GM19395 (cell line): ENCODE measurements around the gene OLFM2.
A peak's percentile ranks its signal among the peaks of the same experiment; 100 is the strongest.
"Not testable (repeated sequence)": the region's sequence is repeated elsewhere in the genome, so short reads cannot be mapped to it uniquely, and the experiment has no call there.

Experiments used
- ATAC-seq: cut with Tn5 transposase; IDR thresholded peaks from one replicate; pipeline ENCODE4 v1.9.1; 2021; ENCODE audit warnings: mild to moderate bottlenecking, moderate library complexity; ENCODE audit not compliant: unreplicated experiment

Gene OLFM2

GRCh38 chr19:9836021-9836420 lies 100.3 kb downstream of the OLFM2 start:
- ATAC-seq = no peak

DNA sequence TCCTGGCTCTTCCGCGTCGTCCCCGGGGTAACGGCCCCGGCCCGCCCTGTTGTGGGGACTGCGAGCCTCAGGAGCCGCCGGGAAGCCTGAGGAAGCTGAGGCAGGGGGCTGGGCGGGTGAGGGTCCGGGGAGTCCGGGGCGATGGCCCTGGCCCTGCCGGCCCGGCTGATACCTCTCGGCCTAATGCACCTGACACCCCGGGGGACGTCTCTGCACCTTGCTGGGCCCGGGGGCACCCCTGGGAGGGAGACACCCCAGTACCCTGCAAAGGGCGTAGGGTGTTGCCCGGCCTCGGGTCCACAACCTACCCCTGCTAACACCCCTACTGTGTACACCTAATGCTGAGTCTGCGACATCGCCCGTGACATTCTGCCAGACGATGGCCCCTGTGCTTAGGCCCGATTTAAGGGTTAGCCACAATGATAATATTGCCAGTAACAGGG lies 100.8 kb downstream of the OLFM2 start:
- ATAC-seq = peak; percentile 21

DNA sequence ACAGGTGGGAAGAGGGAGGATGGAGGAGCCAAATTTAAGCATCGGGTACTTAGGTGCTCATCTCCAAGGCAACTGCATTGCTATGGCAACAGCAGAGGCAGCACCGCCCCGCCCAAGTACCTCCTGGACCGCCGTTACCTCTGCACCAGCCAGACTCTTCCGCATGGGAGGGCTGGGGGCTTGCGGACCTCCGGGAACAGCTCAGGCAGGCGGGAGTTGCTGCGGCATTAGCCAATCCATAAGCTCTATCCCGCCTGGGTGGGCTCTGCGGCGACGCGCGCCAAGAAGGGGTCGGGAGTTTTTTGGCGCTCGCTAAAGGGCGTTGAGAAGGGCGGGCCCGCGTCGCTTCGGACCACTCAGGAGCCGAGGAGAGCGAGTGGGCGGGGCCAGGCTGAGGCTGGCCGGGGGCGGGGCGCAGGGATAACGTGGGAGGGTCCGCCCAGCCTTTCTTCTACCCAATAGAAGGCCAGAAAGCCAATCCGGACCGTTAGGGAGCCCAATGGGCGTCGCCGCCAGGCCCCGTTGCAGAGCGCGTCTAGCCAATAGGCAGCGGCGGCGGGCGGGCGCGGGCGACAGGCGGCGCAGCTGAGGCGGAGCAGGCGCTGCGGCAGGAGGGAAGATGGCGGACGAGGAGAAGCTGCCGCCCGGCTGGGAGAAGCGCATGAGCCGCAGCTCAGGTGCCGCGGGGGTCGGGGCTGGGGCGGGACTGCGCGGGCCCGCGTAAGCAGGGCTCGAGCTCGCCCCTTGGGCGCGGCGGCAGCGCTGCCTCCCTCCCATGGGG lies 101.4 kb downstream of the OLFM2 start, which contains the start of gene PIN1:
TSS of gene PIN1 (plus strand) at position 593 of the 781 bp plus-strand sequence. CDS start at position 620, 27 bp downstream.
- ATAC-seq = peak; percentile 94

GRCh38 chr19:9834307-9834725 lies 102.0 kb downstream of the OLFM2 start:
- ATAC-seq = no peak

DNA sequence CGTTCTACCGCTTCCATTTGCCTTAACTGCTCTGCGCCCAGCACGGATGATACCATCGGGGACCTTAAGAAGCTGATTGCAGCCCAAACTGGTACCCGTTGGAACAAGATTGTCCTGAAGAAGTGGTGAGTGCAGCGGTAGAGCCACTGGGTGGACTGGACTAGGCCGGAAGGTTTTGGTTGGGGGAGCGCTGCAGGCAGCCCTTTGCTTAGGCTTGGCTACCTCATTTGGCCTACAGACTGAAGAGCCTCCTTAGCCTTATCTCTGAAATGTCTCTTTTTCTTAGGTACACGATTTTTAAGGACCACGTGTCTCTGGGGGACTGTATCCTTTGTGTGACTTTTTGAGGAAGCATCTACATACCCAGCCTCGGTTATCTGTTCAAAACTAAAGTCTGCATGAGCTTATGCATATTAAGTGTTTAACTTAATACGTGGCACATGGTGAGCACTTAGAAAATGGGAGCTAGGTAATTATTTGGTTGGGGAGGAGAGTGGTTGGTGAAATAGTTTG lies 107.7 kb downstream of the OLFM2 start:
- no peak for ATAC-seq

DNA sequence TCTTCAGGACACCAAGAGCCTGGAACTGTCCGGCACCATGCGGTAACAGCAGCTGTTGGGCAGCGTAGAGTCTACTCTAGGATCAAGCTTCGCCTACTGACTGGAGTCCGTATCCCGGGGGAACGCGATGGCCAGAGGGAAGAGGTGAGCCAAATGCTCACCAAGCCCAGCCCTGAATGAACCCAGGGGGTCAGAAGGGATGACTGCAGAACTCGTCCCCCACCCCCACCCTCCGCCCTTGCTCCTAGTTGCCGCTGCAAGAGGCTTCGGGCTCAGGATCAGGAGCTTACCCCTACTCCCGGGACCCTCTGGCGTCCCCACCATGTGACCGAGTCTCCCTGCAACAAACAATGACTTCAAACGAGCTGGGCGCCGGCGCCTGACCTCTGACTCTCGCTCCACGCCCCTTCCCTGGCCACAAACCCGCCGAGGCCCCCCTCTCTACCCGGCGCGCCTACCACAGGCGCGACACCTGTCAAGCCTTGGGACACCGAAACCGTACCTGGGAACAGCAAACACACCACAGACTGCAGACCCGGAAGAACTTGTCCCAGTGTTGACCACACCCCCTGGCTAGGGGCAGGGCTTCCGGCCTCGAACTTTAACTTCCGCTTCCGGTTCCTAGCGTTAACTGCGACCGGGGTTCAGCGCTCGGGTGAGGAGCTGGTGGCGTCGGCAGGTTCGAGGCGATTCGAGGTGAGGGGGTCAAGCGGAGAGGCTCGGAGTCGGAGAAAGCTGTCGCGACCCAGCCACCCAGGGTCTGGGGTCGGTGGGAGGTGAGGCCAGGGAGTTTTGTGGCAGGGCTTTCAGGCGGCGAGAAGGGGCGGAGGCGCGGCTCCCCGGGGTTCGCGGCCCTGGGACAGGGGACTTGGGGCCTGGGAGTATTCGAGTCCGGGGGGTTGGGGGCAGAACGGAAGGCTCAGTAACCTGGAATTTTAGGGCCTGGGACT lies 108.8 kb downstream of the OLFM2 start, which contains the start of gene UBL5:
TSS of gene UBL5 (plus strand) at position 630 of the 950 bp plus-strand sequence. CDS start 420 bp downstream, outside the sequence.
- ATAC-seq = peak; percentile 93

GRCh38 chr19:9823816-9824215 lies 112.5 kb downstream of the OLFM2 start:
- no peak for ATAC-seq

DNA sequence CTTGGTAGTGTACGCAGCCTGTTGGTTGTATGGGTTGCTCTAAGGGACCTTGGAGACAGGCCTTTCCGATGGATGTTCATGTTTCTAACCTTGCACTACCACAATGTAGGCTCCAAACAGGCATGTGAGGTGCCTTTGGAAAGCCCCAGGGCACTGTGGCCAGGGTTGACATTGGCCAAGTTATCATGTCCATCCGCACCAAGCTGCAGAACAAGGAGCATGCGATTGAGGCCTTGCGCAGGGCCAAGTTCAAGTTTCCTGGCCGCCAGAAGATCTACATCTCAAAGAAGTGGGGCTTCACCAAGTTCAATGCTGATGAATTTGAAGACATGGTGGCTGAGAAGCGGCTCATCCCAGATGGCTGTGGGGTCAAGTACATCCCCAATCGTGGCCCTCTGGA lies 116.3 kb downstream of the OLFM2 start:
- not testable (repeated sequence) for ATAC-seq

DNA sequence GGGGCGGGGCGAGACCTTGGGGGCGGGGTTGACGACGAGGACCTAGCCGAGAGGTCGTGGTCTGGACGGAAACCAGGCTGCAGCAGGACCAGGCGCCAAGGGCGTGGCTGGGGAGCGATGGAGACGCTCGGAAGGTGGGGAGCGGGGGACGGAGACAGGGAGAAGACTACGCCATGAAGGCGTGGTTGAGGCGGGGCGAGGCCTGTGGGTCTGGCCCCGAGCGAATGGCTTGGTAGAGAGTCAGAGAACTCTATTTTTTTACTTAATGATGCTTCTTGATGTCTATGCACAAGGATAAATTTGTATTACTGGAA lies 116.8 kb downstream of the OLFM2 start:
- ATAC-seq = no peak

GRCh38 chr19:9818734-9819595 lies 117.3 kb downstream of the OLFM2 start, which contains the start of gene FBXL12:
FBXL12 (minus strand) TSS chr19:9819079; CDS start chr19:9818813, 266 bp downstream.
- ATAC-seq = peak; percentile 78

- ATAC-seq = no peak
Observed at GRCh38 chr19:9818175-9818733, 118.1 kb downstream of the OLFM2 start.

DNA sequence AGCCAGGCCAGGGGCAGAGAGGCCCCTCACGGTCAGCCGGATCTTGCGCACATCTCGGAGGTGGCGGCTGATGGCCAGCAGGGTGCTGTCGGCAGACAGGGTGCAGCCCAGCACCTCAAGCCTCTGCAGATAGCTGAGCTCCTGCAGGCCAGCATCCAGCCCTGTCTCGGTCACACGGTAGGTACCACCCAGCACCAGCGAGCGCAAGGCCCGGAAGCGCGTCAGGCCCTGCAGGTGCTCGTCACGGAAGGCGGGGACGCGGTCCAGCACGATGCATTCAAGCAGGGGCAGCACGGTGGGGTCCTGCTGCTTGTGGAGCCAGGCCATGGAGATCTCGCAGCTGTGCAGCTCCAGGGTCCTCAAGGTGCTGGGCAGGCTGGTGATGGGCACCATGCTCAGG lies 125.2 kb downstream of the OLFM2 start:
- no peak for ATAC-seq

DNA sequence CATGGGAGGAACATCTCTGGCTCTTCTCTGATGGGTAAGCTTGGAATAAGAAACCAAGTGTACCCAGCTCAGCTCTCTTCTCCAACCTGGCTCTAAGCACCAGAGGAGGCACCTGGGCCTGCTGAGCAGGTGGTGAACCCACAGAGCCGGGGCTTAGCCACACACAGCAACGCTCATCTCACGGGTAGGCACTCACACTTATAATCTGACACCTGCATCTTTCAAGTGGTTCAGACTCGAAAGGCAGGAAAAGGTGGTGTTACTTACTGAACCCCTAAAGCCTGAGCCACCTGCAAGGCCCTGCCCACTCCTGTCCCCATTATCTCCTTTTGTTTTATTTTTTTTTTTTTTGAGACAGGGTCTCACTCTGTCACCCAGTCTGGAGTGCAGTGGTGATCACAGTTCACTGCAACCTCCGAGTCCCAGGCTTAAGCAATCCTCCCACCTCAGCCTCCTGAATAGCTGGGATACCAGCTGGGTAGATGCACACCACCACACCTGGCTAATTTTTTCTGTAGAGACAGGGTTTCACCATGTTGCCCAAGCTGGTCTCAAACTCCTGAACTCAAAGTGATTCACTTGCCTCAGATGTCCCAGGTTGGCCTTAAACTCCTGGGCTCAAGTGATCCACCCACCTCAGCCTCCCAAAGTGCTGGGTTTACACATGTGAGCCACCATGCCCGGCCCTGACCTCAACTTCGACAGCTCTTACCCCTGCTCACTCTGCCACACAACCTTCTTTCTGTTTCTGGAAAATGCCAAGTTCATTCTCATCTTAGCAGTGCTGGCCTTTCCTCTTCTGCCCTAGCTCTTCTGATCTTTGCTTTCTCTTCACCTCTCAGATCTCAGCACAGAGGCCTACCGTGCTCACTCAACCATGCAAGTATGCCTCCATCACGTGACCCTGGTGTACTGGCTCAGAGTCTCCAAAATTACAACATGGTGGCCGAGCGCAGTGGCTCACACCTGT lies 127.2 kb downstream of the OLFM2 start:
- ATAC-seq = no peak

- ATAC-seq = no peak
Observed at GRCh38 chr19:9806803-9807202, 129.5 kb downstream of the OLFM2 start.
